HEK293T (cell line): ENCODE measurements around the gene AOPEP.

Experiments used
- ELF4 ChIP-seq: fragments of 450-650 bp; IDR thresholded peaks from 2 replicates; pipeline ENCODE4 v1.6.1; 2017; ENCODE audit warnings: antibody characterized with exemption
- FOXM1 ChIP-seq: fragments of 450-650 bp; IDR thresholded peaks from 2 replicates; pipeline ENCODE4 v1.6.1; 2017; ENCODE audit warnings: mild to moderate bottlenecking, borderline replicate concordance
- L3MBTL2 ChIP-seq: fragments of 450-650 bp; conservative IDR thresholded peaks from 2 replicates; pipeline ENCODE4 v1.6.1; 2016; ENCODE audit warnings: mild to moderate bottlenecking
- LEF1 ChIP-seq: fragments of 450-650 bp; IDR thresholded peaks from 2 replicates; pipeline ENCODE4 v1.6.1; 2017; ENCODE audit warnings: mild to moderate bottlenecking, borderline replicate concordance
- NFRKB ChIP-seq: fragments of 450-650 bp; IDR thresholded peaks from 2 replicates; pipeline ENCODE4 v1.6.1; 2016; ENCODE audit warnings: mild to moderate bottlenecking, moderate library complexity
- SP1 ChIP-seq: fragments of 450-650 bp; IDR thresholded peaks from 2 replicates; pipeline ENCODE4 v1.6.1; 2017
- SUZ12 ChIP-seq: fragments of 450-650 bp; IDR thresholded peaks from 2 replicates; pipeline ENCODE4 v1.6.1; 2016; ENCODE audit warnings: mild to moderate bottlenecking
- ZNF384 ChIP-seq: fragments of 450-650 bp; IDR thresholded peaks from 2 replicates; pipeline ENCODE4 v1.6.1; 2016

DNA sequence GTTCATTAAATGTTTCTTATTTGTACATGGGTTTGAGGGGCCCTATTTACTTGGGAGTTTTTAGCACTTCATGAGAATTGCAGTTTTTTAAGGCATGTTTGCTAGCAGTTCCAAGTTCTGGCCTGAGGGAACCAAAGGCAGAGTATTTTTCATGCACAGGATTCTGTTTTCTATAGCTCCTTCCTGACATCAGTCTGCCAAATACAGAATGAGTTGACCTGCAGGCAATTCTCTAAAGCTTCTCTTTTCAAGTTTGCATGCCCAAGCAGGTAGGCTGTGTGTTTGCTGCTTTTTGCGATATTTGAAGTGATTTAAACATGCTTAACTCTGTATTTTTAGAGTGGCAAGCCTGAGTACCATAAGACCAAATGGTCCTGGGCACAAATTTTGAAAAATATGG is 75.8 kb downstream of the AOPEP start:
- no peak for TF ChIP-seq FOXM1
- no peak for TF ChIP-seq LEF1
- TF ChIP-seq ZNF384: no peak
- no peak for TF ChIP-seq ELF4
- no peak for TF ChIP-seq NFRKB
- no peak for TF ChIP-seq SUZ12
- no peak for TF ChIP-seq SP1
- TF ChIP-seq L3MBTL2: no peak
